CD4-positive, alpha-beta T cell treated with Interleukin-17A for 4 hours (primary cell): ENCODE measurements around the gene PRDM1.
A peak's percentile ranks its signal among the peaks of the same experiment; 100 is the strongest.

Source experiments
- DNase-seq: peaks from one replicate; pipeline ENCODE4 v3.0.0-alpha.2; 2020; ENCODE audit warnings: mixed read lengths

Gene PRDM1

GRCh38 chr6:106072501-106073090 is 13.5 kb upstream of the PRDM1 start:
- no peak for DNase-seq

GRCh38 chr6:106074146-106074545 is 12.0 kb upstream of the PRDM1 start:
- no peak for DNase-seq

- no peak for DNase-seq
These were observed 10.0 kb upstream of the PRDM1 start for GRCh38 chr6:106076139-106076538.

GRCh38 chr6:106077170-106077569 is 9.0 kb upstream of the PRDM1 start:
- no peak for DNase-seq

GRCh38 chr6:106077881-106078280 is 8.3 kb upstream of the PRDM1 start:
- no peak for DNase-seq

- DNase-seq: no peak
These were observed 6.0 kb upstream of the PRDM1 start for GRCh38 chr6:106079961-106080762.

GRCh38 chr6:106080763-106081095 is 5.4 kb upstream of the PRDM1 start:
- no peak for DNase-seq

- no peak for DNase-seq
These were observed 4.4 kb upstream of the PRDM1 start for GRCh38 chr6:106081715-106082114.

- no peak for DNase-seq
These were observed 3.3 kb upstream of the PRDM1 start for GRCh38 chr6:106082735-106083398.

GRCh38 chr6:106083618-106084017 is 2.5 kb upstream of the PRDM1 start:
- DNase-seq: no peak

GRCh38 chr6:106084106-106084988 is 1.8 kb upstream of the PRDM1 start:
- DNase-seq: no peak

GRCh38 chr6:106084989-106085691 is 996 bp upstream of the PRDM1 start:
- no peak for DNase-seq

- DNase-seq: no peak
These were observed 498 bp upstream of the PRDM1 start for GRCh38 chr6:106085692-106085983.

- no peak for DNase-seq
These were observed 659 bp downstream of the PRDM1 start for GRCh38 chr6:106086814-106087175.

- no peak for DNase-seq
These were observed 1.6 kb downstream of the PRDM1 start for GRCh38 chr6:106087548-106088325.

- DNase-seq: no peak
These were observed 3.9 kb downstream of the PRDM1 start for GRCh38 chr6:106090001-106090400.

GRCh38 chr6:106092279-106092678 is 6.1 kb downstream of the PRDM1 start:
- DNase-seq: no peak

- DNase-seq: no peak
These were observed 8.3 kb downstream of the PRDM1 start for GRCh38 chr6:106094261-106094963.

GRCh38 chr6:106094964-106095335 is 8.8 kb downstream of the PRDM1 start:
- no peak for DNase-seq

GRCh38 chr6:106097411-106098231 is 11.5 kb downstream of the PRDM1 start:
- DNase-seq: peak; percentile 52
